ENCODE measurements around the gene KCNE1. TPM values are rescaled to one million over a fixed set of nuclear protein-coding genes. Genes with fewer than 3 reads are reported as not detected.
"Not testable (repeated sequence)": the region's sequence is repeated elsewhere in the genome, so short reads cannot be mapped to it uniquely, and the experiment has no call there.

KCNE1 gene
- total and polyA plus RNA-seq, 2 donors from 2014 or later: 2.5 to 4.4 TPM

DNA sequence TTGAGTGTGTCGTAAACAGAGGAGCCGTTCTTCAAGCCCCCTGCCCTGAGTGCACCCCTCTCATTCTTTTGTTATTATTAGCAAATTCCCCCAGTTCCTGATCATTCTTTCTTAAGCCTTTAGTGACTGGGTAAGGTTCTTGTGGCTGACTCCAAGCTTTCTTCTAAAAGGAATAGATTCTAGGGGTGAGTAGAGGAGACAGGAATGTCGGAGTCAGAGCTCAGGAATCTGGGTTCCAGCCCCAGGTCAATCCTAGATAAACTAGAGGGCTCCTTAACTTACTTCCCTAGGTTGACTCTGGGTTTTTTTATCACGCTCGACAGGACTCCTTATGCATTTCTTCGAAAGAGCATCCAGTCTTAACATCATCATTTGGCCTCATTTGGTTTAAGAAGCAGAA lies 55.8 kb downstream of the KCNE1 start:
- H3K36me3 ChIP-seq (ENCODE audit: control insufficient read depth in 2 of 3, insufficient read depth in 3 of 3, low read length in 3 of 3); H3K9ac ChIP-seq (ENCODE audit: low read length in 3 of 3); DNase-seq; H3K27me3 ChIP-seq (ENCODE audit: control insufficient read depth, insufficient read depth, low read length); FAIRE-seq; H3K27ac ChIP-seq (ENCODE audit: low read depth in 2 of 2, low read length in 2 of 2); H3K4me1 ChIP-seq (ENCODE audit: control insufficient read depth in 2 of 3, insufficient read depth in 2 of 3, low read depth in 1 of 3, low read length in 3 of 3); H3K4me3 ChIP-seq (ENCODE audit: low read length in 3 of 3); intact Hi-C loops (cut with DNase I); H3K9me3 ChIP-seq (ENCODE audit: control insufficient read depth in 2 of 3, insufficient read depth in 1 of 3, low read length in 3 of 3): not testable (repeated sequence)

DNA sequence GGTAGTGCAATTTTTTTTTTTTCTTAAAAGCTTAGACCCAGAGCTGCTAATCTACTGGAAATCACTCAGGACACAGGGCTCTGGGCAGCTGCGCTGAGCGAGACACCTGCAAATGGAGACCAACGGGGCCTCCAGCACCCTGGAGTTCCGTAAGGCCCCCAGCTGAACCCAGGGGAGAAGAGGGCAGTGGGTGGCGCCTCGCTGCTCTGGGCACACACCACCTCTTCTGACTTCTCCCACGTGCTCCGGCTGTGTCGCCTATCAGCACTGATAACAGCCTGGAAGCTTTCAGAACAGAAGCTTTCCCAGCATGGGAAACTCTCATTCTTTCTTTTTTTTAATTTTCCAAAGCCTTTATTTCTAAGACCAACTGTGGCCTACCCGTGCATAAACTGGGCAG lies 56.4 kb downstream of the KCNE1 start:
- H3K36me3 ChIP-seq (ENCODE audit: control insufficient read depth in 2 of 3, insufficient read depth in 3 of 3, low read length in 3 of 3); H3K4me3 ChIP-seq (ENCODE audit: low read length in 3 of 3); H3K9ac ChIP-seq (ENCODE audit: low read length in 3 of 3); H3K4me1 ChIP-seq (ENCODE audit: control insufficient read depth in 2 of 3, insufficient read depth in 2 of 3, low read depth in 1 of 3, low read length in 3 of 3); H3K9me3 ChIP-seq (ENCODE audit: control insufficient read depth in 2 of 3, insufficient read depth in 1 of 3, low read length in 3 of 3); H3K27me3 ChIP-seq (ENCODE audit: control insufficient read depth, insufficient read depth, low read length); H3K27ac ChIP-seq (ENCODE audit: low read depth in 2 of 2, low read length in 2 of 2); FAIRE-seq; intact Hi-C loops (cut with DNase I); DNase-seq: not testable (repeated sequence)

DNA sequence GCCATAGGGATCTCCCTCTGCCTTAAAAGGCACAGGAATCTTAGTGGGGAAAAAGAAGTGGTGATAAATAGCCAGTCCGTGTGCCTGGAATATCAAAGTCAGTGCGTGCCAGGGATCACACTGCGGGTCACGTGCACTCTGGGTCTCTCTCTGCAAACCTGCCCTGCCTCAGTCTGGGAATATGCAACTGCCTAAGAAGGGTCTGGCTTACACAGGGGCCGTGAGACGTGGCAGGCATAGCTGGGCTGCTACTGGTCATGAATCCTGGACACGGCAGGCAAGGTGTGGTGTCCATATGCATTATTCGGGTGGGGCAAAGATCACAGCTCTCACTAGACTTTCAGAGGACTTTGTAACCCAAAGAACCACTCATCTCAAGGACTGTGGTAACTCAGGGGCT lies 65.0 kb downstream of the KCNE1 start:
- not testable (repeated sequence) for H3K9me3 ChIP-seq (ENCODE audit: control insufficient read depth in 2 of 3, insufficient read depth in 1 of 3, low read length in 3 of 3); FAIRE-seq; H3K27me3 ChIP-seq (ENCODE audit: control insufficient read depth, insufficient read depth, low read length)

DNA sequence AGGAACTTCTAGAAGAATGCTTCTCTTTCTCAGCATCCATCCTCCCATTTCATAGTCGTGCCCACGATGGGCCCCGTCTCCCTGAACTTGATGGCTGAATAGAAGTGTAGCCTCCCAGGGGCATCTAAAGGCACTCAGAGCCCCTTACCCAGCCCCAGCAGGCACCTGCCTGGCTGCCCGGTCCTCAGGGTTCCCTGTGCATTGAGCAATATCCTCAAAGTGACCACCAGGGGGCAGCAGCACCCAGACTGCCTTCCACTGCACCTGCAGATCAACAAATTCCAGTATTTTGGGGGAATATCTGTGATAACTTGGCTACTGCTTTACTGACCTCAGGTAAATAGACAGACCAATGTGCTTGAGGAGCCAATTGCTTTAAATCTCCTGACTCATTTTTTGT lies 68.5 kb downstream of the KCNE1 start:
- FAIRE-seq: not testable (repeated sequence)

More for the DNA sequence above, 65.0 kb downstream of the KCNE1 start:
- H3K4me3 ChIP-seq (ENCODE audit: low read length in 3 of 3); H3K4me1 ChIP-seq (ENCODE audit: control insufficient read depth in 2 of 3, insufficient read depth in 2 of 3, low read depth in 1 of 3, low read length in 3 of 3); H3K27ac ChIP-seq (ENCODE audit: low read depth in 2 of 2, low read length in 2 of 2); DNase-seq; H3K36me3 ChIP-seq (ENCODE audit: control insufficient read depth in 2 of 3, insufficient read depth in 3 of 3, low read length in 3 of 3); H3K9ac ChIP-seq (ENCODE audit: low read length in 3 of 3); intact Hi-C loops (cut with DNase I): not testable (repeated sequence)

DNA sequence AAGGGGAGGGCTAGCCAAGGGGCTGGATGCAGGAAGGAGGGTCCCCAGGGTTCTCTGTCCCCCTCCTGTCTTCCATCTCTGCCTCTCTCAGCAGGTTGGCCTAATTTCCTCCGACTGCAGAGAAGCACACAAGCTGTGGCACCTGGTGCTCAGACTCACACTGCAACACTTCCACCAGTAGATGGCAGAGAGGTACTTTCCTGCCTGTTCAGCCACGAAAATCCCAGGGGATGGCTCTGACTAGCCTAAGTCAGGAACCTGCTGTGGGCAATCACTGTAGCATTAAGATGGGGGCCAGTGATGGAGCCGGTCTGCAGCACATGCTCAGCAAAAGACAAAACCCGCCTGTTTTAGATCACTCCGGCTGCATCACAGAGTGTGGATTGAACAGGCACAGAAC lies 82.3 kb downstream of the KCNE1 start:
- H3K4me3 ChIP-seq (ENCODE audit: low read length in 3 of 3); H3K4me1 ChIP-seq (ENCODE audit: control insufficient read depth in 2 of 3, insufficient read depth in 2 of 3, low read depth in 1 of 3, low read length in 3 of 3); H3K9ac ChIP-seq (ENCODE audit: low read length in 3 of 3); intact Hi-C loops (cut with DNase I); H3K36me3 ChIP-seq (ENCODE audit: control insufficient read depth in 2 of 3, insufficient read depth in 3 of 3, low read length in 3 of 3); H3K27me3 ChIP-seq (ENCODE audit: control insufficient read depth, insufficient read depth, low read length); H3K9me3 ChIP-seq (ENCODE audit: control insufficient read depth in 2 of 3, insufficient read depth in 1 of 3, low read length in 3 of 3); DNase-seq; FAIRE-seq; H3K27ac ChIP-seq (ENCODE audit: low read depth in 2 of 2, low read length in 2 of 2): not testable (repeated sequence)

More for the DNA sequence above, 68.5 kb downstream of the KCNE1 start:
- H3K4me1 ChIP-seq (ENCODE audit: control insufficient read depth in 2 of 3, insufficient read depth in 2 of 3, low read depth in 1 of 3, low read length in 3 of 3); intact Hi-C loops (cut with DNase I); H3K36me3 ChIP-seq (ENCODE audit: control insufficient read depth in 2 of 3, insufficient read depth in 3 of 3, low read length in 3 of 3); H3K9ac ChIP-seq (ENCODE audit: low read length in 3 of 3); H3K27me3 ChIP-seq (ENCODE audit: control insufficient read depth, insufficient read depth, low read length); H3K4me3 ChIP-seq (ENCODE audit: low read length in 3 of 3); H3K9me3 ChIP-seq (ENCODE audit: control insufficient read depth in 2 of 3, insufficient read depth in 1 of 3, low read length in 3 of 3); H3K27ac ChIP-seq (ENCODE audit: low read depth in 2 of 2, low read length in 2 of 2); DNase-seq: not testable (repeated sequence)

DNA sequence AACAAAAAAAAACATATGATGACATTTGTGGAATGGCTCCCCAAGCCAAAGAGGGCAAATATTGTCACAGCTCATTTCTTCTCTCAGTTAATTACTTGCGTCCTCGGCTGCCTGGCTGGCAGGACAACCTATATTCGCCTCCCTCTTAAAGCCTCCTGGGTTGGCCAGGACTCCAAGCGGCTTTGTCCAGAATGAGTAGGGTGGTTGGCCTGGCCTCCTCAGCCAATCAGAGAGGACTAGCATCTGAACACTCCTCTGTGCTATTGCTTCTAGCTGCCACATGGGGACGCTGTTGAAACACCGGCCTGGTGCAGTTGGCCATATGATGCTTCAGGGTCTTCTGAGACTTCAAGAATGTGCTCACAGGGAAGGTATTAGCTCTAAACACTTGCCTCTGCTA lies 83.6 kb downstream of the KCNE1 start:
- DNase-seq; H3K9ac ChIP-seq (ENCODE audit: low read length in 3 of 3); H3K9me3 ChIP-seq (ENCODE audit: control insufficient read depth in 2 of 3, insufficient read depth in 1 of 3, low read length in 3 of 3); H3K4me3 ChIP-seq (ENCODE audit: low read length in 3 of 3); H3K27ac ChIP-seq (ENCODE audit: low read depth in 2 of 2, low read length in 2 of 2); H3K36me3 ChIP-seq (ENCODE audit: control insufficient read depth in 2 of 3, insufficient read depth in 3 of 3, low read length in 3 of 3); FAIRE-seq; intact Hi-C loops (cut with DNase I); H3K27me3 ChIP-seq (ENCODE audit: control insufficient read depth, insufficient read depth, low read length); H3K4me1 ChIP-seq (ENCODE audit: control insufficient read depth in 2 of 3, insufficient read depth in 2 of 3, low read depth in 1 of 3, low read length in 3 of 3): not testable (repeated sequence)

DNA sequence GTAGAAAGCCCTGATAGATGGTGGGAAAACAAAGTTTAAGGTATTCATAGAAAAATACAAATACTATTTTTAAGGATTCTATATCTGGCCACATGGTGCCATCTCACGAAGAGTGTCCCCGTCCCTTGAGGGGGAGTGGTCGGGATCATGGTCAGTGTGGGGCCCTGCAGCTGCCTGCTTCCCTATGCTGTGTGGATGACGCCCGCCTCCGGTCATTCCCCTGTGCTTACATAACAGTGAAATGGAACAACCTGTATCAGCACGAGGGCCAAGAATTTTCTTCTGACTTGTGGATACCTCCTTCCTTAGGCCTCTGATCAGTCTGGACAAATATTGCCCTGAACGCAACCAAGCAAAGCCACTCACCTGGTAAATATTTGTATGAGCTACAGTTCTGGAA lies 84.7 kb downstream of the KCNE1 start:
- DNase-seq; intact Hi-C loops (cut with DNase I); FAIRE-seq; H3K9me3 ChIP-seq (ENCODE audit: control insufficient read depth in 2 of 3, insufficient read depth in 1 of 3, low read length in 3 of 3); H3K36me3 ChIP-seq (ENCODE audit: control insufficient read depth in 2 of 3, insufficient read depth in 3 of 3, low read length in 3 of 3); H3K4me3 ChIP-seq (ENCODE audit: low read length in 3 of 3); H3K9ac ChIP-seq (ENCODE audit: low read length in 3 of 3); H3K27me3 ChIP-seq (ENCODE audit: control insufficient read depth, insufficient read depth, low read length); H3K27ac ChIP-seq (ENCODE audit: low read depth in 2 of 2, low read length in 2 of 2); H3K4me1 ChIP-seq (ENCODE audit: control insufficient read depth in 2 of 3, insufficient read depth in 2 of 3, low read depth in 1 of 3, low read length in 3 of 3): not testable (repeated sequence)

DNA sequence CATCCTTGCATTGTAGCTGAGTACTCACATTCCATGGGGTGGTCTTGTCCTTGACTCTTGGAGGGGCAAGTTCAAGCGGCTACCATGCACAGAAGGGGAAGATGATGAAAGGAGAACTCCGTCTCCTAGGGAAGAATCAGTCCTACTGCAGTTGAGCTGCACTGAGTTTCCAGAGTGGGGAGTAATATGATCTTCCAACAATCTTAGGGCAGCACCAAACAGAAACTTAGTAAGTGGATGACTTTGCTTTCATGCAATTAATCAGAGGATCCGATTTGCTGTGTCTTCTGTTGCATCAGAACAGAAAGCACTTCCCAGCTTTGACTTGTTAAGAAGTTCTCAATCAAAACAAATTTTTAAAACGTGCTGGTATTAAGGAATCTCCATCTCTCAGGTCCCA lies 88.2 kb downstream of the KCNE1 start, which contains the start of gene SMIM34:
TSS of gene SMIM34 (minus strand) at position 147 of the 400 bp plus-strand sequence. CDS start at position 35, 112 bp downstream.
- H3K4me3 ChIP-seq (ENCODE audit: low read length in 3 of 3); FAIRE-seq; H3K4me1 ChIP-seq (ENCODE audit: control insufficient read depth in 2 of 3, insufficient read depth in 2 of 3, low read depth in 1 of 3, low read length in 3 of 3); H3K36me3 ChIP-seq (ENCODE audit: control insufficient read depth in 2 of 3, insufficient read depth in 3 of 3, low read length in 3 of 3); H3K27ac ChIP-seq (ENCODE audit: low read depth in 2 of 2, low read length in 2 of 2); H3K9me3 ChIP-seq (ENCODE audit: control insufficient read depth in 2 of 3, insufficient read depth in 1 of 3, low read length in 3 of 3); H3K27me3 ChIP-seq (ENCODE audit: control insufficient read depth, insufficient read depth, low read length); intact Hi-C loops (cut with DNase I); DNase-seq; H3K9ac ChIP-seq (ENCODE audit: low read length in 3 of 3): not testable (repeated sequence)

Measured in kidney (tissue), 11 donors.